Lower leg skin (tissue), 3 donors: ENCODE measurements around the gene JPH3.

ENCODE experiments used
- CTCF ChIP-seq, 3 donors: fragments of 450-650 bp; IDR thresholded peaks; one replicate each; pipeline ENCODE4 v1.5.1; 2016; ENCODE audit warnings: antibody characterized with exemption in 3 of 3, mild to moderate bottlenecking in 3 of 3, moderate library complexity in 2 of 3
- POLR2A ChIP-seq, 2 donors: fragments of 450-650 bp; IDR thresholded peaks; one replicate each; pipeline ENCODE4 v1.6.1; 2016 to 2017; ENCODE audit warnings: antibody characterized with exemption in 2 of 2, mild to moderate bottlenecking in 1 of 2, moderate library complexity in 1 of 2

- TF ChIP-seq CTCF (IDR thresholded peaks at IDR 0.05) (no peak), POLR2A (IDR thresholded peaks at IDR 0.05) (no peak)
Observed at GRCh38 chr16:87689956-87690465, 87.7 kb downstream of the JPH3 start.
